Ascending aorta (tissue), 2 donors: ENCODE results near the gene LRRC45. TPM values are rescaled to one million over a fixed set of nuclear protein-coding genes. Genes with fewer than 3 reads are reported as not detected.

Experiments
- DNase-seq, 2 donors: peaks; one replicate each; pipeline ENCODE4 v3.0.0-alpha.2; 2019; ENCODE audit warnings: low spot score in 2 of 2
- H3K27ac ChIP-seq, 2 donors: fragments of 200-600 bp; sonication (generic); one replicate each; pipeline ENCODE4 v1.5.1; 2016 to 2017; ENCODE audit warnings: mild to moderate bottlenecking in 1 of 2
- H3K27me3 ChIP-seq: fragments of 200-600 bp; sonication (generic); one replicate; pipeline ENCODE4 v1.5.1; 2017
- H3K36me3 ChIP-seq, 2 donors: fragments of 200-600 bp; sonication (generic); one replicate each; pipeline ENCODE4 v1.5.1; 2016
- H3K4me1 ChIP-seq, 2 donors: fragments of 200-600 bp; sonication (generic); one replicate each; pipeline ENCODE4 v1.5.1; 2016 to 2017; ENCODE audit warnings: mild to moderate bottlenecking in 1 of 2
- H3K4me3 ChIP-seq, 2 donors: fragments of 200-600 bp; sonication (generic); one replicate each; pipeline ENCODE4 v1.5.1; 2016 to 2017; ENCODE audit warnings: mild to moderate bottlenecking in 1 of 2
- H3K9me3 ChIP-seq, 2 donors: fragments of 200-600 bp; sonication (generic); one replicate each; pipeline ENCODE4 v1.5.1; 2016
- CTCF ChIP-seq, 3 experiments: fragments of 200-600 bp in 2 of 3; fragments of 450-650 bp in 1 of 3; sonication (generic) in 2 of 3; IDR thresholded peaks; one replicate each; pipeline ENCODE4 v1.5.1; 2016 to 2019; ENCODE audit warnings: antibody characterized with exemption in 3 of 3, mild to moderate bottlenecking in 1 of 3, moderate library complexity in 1 of 3
- intact Hi-C: fragments of 100-400 bp; cut with DNase I; formaldehyde crosslinking; loops from one replicate; pipeline ENCODE4 v1.15.1; 2023
- total RNA-seq: library from RNA; depleted of rRNA; stranded (reverse); fragments of >200 nt; gene quantifications from one replicate; pipeline ENCODE4 v1.1.0, GENCODE V29; 2016

The LRRC45 gene
- total RNA-seq = 2.0 TPM

GRCh38 chr17:82022981-82023446 is at the start of gene LRRC45:
Gene LRRC45, plus strand, starts transcription at chr17:82023305. Its CDS starts 339 bp downstream, at chr17:82023644.
- intact Hi-C loops = loop anchor here (1.0 to 5.0 kb wide), 8 partner anchors 14 to 189 kb away; partner anchors contain the start of genes ARHGDIA, ASPSCR1, CCDC57 and DCXR
- peaks cover 12 to 20% of the 10 kb centered on the region in 2 donors for H3K4me1 ChIP-seq
- peaks cover 0 to 10% of the 10 kb centered on the region in 2 donors for H3K36me3 ChIP-seq
- no peaks in the 10 kb centered on the region for H3K9me3 ChIP-seq
- peak within 1 kb of the TSS; percentile 56 to 71 for H3K27ac ChIP-seq
- H3K27me3 ChIP-seq = no peaks in the 10 kb centered on the region
- no peak for TF ChIP-seq CTCF (IDR thresholded peaks at IDR 0.05)
- DNase-seq = peak; percentile 99 to 100
- H3K4me3 ChIP-seq = peak within 1 kb of the TSS; percentile 89 to 99

- Histone ChIP-seq H3K36me3 (no peaks in the 10 kb centered on the region), H3K27me3 (no peaks in the 10 kb centered on the region), H3K4me3 (no peak overlapping the region), H3K9me3 (peaks cover 0 to 7% of the 10 kb centered on the region in 2 donors), H3K4me1 (peaks cover 2 to 7% of the 10 kb centered on the region in 2 donors), H3K27ac (no peak overlapping the region)
- intact Hi-C loops = no loop called here
- no peak for DNase-seq
- TF ChIP-seq CTCF (IDR thresholded peaks at IDR 0.05) = no peak
These were observed 49.7 kb upstream of the LRRC45 start for GRCh38 chr17:81973432-81973831.

GRCh38 chr17:81976332-81977210 is 46.5 kb upstream of the LRRC45 start:
- Histone ChIP-seq H3K9me3 (peaks cover 0 to 7% of the 10 kb centered on the region in 2 donors), H3K27me3 (no peaks in the 10 kb centered on the region), H3K4me1 (peaks cover 4 to 11% of the 10 kb centered on the region in 2 donors), H3K4me3 (peak overlapping the region; percentile 74 to 84), H3K27ac (peak overlapping the region; percentile 79 to 95), H3K36me3 (peaks cover 0 to 8% of the 10 kb centered on the region in 2 donors)
- no peak for TF ChIP-seq CTCF (IDR thresholded peaks at IDR 0.05)
- DNase-seq = no peak
- intact Hi-C loops = loop anchor here (1.0 kb wide), 3 partner anchors 27 to 49 kb away; partner anchors contain the start of genes LRRC45 and MAFG

- peak in 1 of 3 experiments; percentile 18 for TF ChIP-seq CTCF (IDR thresholded peaks at IDR 0.05)
- DNase-seq = peak; percentile 54 to 93
- Histone ChIP-seq H3K27ac (peak within 1 kb of the TSS; percentile 79 to 95), H3K4me3 (peak within 1 kb of the TSS; percentile 74 to 84), H3K36me3 (peaks cover 0 to 8% of the 10 kb centered on the region in 2 donors), H3K9me3 (peaks cover 0 to 7% of the 10 kb centered on the region in 2 donors), H3K27me3 (no peaks in the 10 kb centered on the region), H3K4me1 (peaks cover 4 to 11% of the 10 kb centered on the region in 2 donors)
- intact Hi-C loops = loop anchor here (1.0 kb wide), 3 partner anchors 26 to 50 kb away; partner anchors contain the start of genes LRRC45 and MAFG
These were observed 45.8 kb upstream of the LRRC45 start, which contains the start of gene ASPSCR1 for GRCh38 chr17:81977211-81977808. Gene ASPSCR1, plus strand, starts transcription at chr17:81977629. Its CDS starts 18 bp downstream, at chr17:81977647.

- no peak overlapping the region for H3K27ac ChIP-seq
- peaks cover 4 to 11% of the 10 kb centered on the region in 2 donors for H3K4me1 ChIP-seq
- TF ChIP-seq CTCF (IDR thresholded peaks at IDR 0.05) = no peak
These were observed 44.4 kb upstream of the LRRC45 start for GRCh38 chr17:81978524-81979298.

More at GRCh38 chr17:81978524-81979298, 44.4 kb upstream of the LRRC45 start:
- Histone ChIP-seq H3K9me3 (peaks cover 0 to 2% of the 10 kb centered on the region in 2 donors), H3K27me3 (no peaks in the 10 kb centered on the region), H3K4me3 (peak overlapping the region; percentile 74 to 84), H3K36me3 (peaks cover 0 to 8% of the 10 kb centered on the region in 2 donors)
- intact Hi-C loops = no loop called here
- DNase-seq = no peak
